HepG2 (cell line): Measurements from ENCODE around the gene CLEC3A. TPM values are rescaled to one million over a fixed set of nuclear protein-coding genes. Genes with fewer than 3 reads are reported as not detected.

Experiments used
- GATAD2A ChIP-seq: IDR thresholded peaks from 2 replicates; pipeline ENCODE4 v1.6.1; 2016
- HNF4A ChIP-seq: sonication (generic); formaldehyde crosslinking; IDR thresholded peaks from 2 replicates; pipeline ENCODE4 v1.4.0; 2020; ENCODE audit warnings: missing genetic modification reagents
- MBNL3 ChIP-seq: fragments of 250-450 bp; sonication (Bioruptor Pico); conservative IDR thresholded peaks from 2 replicates; pipeline ENCODE4 v1.8.0; 2022; ENCODE audit warnings: mild to moderate bottlenecking, inconsistent platforms
- MED8 ChIP-seq: sonication (generic); formaldehyde crosslinking; IDR thresholded peaks from 2 replicates; pipeline ENCODE4 v1.8.1; 2023; ENCODE audit warnings: mild to moderate bottlenecking, missing genetic modification reagents; ENCODE audit not compliant: insufficient replicate concordance
- PHB2 ChIP-seq: fragments of 450-650 bp; IDR thresholded peaks from 2 replicates; pipeline ENCODE4 v1.6.1; 2018; ENCODE audit not compliant: partially characterized antibody
- RFX1 ChIP-seq: fragments of 450-650 bp; IDR thresholded peaks from 2 replicates; pipeline ENCODE4 v1.6.1; 2017
- SNAPC5 ChIP-seq: sonication (generic); formaldehyde crosslinking; IDR thresholded peaks from 2 replicates; pipeline ENCODE4 v1.8.1; 2023; ENCODE audit warnings: mild to moderate bottlenecking, missing genetic modification reagents, borderline replicate concordance
- STAG1 ChIP-seq: sonication (generic); formaldehyde crosslinking; IDR thresholded peaks from 2 replicates; pipeline ENCODE4 v1.4.0; 2020; ENCODE audit warnings: missing genetic modification reagents
- U2AF1 ChIP-seq: fragments of 200-400 bp; formaldehyde crosslinking; optimal IDR thresholded peaks from 2 replicates; pipeline ENCODE3; 2017; ENCODE audit warnings: mild to moderate bottlenecking, low read depth, low read length
- UBTF ChIP-seq: sonication (generic); formaldehyde crosslinking; IDR thresholded peaks from 2 replicates; pipeline ENCODE4 v1.4.0; 2020; ENCODE audit warnings: mild to moderate bottlenecking, missing genetic modification reagents
- ZNF432 ChIP-seq: sonication (generic); formaldehyde crosslinking; IDR thresholded peaks from 2 replicates; pipeline ENCODE4 v1.5.0; 2020; ENCODE audit warnings: missing genetic modification reagents, mild to moderate bottlenecking, borderline replicate concordance
- ZNF678 ChIP-seq: sonication (generic); formaldehyde crosslinking; IDR thresholded peaks from 2 replicates; pipeline ENCODE4 v1.4.0; 2020; ENCODE audit warnings: mild to moderate bottlenecking, missing genetic modification reagents
- ZNF713 ChIP-seq: sonication (generic); formaldehyde crosslinking; IDR thresholded peaks from 2 replicates; pipeline ENCODE4 v1.4.0; 2020; ENCODE audit warnings: mild to moderate bottlenecking, missing genetic modification reagents
- ZNF766 ChIP-seq: sonication (generic); formaldehyde crosslinking; IDR thresholded peaks from 2 replicates; pipeline ENCODE4 v1.5.0; 2020; ENCODE audit warnings: missing genetic modification reagents, borderline replicate concordance
- ZNF816 ChIP-seq: sonication (generic); formaldehyde crosslinking; IDR thresholded peaks from 2 replicates; pipeline ENCODE4 v1.8.0; 2022; ENCODE audit warnings: missing genetic modification reagents, mild to moderate bottlenecking, borderline replicate concordance
- ZSCAN20 ChIP-seq: sonication (generic); formaldehyde crosslinking; IDR thresholded peaks from 2 replicates; pipeline ENCODE4 v1.4.0; 2020; ENCODE audit warnings: missing genetic modification reagents, mild to moderate bottlenecking, borderline replicate concordance
- ZSCAN31 ChIP-seq: sonication (generic); formaldehyde crosslinking; IDR thresholded peaks from 2 replicates; pipeline ENCODE4 v1.5.0; 2020; ENCODE audit warnings: low read depth, mild to moderate bottlenecking, missing genetic modification reagents
- polyA plus RNA-seq, 8 experiments: library from polyadenylated mRNA; depleted of rRNA in 3 of 8; stranded (reverse) in 7 of 8; unstranded in 1 of 8; fragments of >200 nt; fragmentation: Illumina TruSeq in 4 of 8; extraction: Trizol in 4 of 8; gene quantifications; 2 replicates each; pipeline versions ENCODE4 v1.2.1 to v1.2.3, GENCODE V29; 2011 to 2016; ENCODE audit warnings: low read depth in 4 of 8, missing spikeins in 1 of 8, mixed read lengths in 1 of 8; ENCODE audit not compliant: insufficient read depth in 1 of 8
- total RNA-seq, 5 experiments: library from RNA; depleted of rRNA; stranded (reverse); fragments of >200 nt; fragmentation: Illumina TruSeq; extraction: Trizol; gene quantifications; 2 replicates each; pipeline ENCODE4 v1.2.3, GENCODE V29; 2016; ENCODE audit warnings: low read depth in 1 of 5
- TF ChIP-seq, protein P1 (sequence below): sonication (generic); formaldehyde crosslinking; IDR thresholded peaks from 2 replicates; pipeline ENCODE4 v1.4.0; 2020; ENCODE audit warnings: missing genetic modification reagents, borderline replicate concordance
- TF ChIP-seq, protein P2 (sequence below): sonication (generic); formaldehyde crosslinking; IDR thresholded peaks from 2 replicates; pipeline ENCODE4 v1.4.0; 2020; ENCODE audit warnings: missing genetic modification reagents, borderline replicate concordance
- TF ChIP-seq, protein P3 (sequence below): sonication (generic); formaldehyde crosslinking; IDR thresholded peaks from 2 replicates; pipeline ENCODE4 v1.5.0; 2020; ENCODE audit warnings: missing genetic modification reagents

CLEC3A gene
- total and polyA plus RNA-seq, 2 of the 13 experiments (the other 11 are each of a cell fraction or from before 2014, with no cell fraction given): not detected

DNA sequence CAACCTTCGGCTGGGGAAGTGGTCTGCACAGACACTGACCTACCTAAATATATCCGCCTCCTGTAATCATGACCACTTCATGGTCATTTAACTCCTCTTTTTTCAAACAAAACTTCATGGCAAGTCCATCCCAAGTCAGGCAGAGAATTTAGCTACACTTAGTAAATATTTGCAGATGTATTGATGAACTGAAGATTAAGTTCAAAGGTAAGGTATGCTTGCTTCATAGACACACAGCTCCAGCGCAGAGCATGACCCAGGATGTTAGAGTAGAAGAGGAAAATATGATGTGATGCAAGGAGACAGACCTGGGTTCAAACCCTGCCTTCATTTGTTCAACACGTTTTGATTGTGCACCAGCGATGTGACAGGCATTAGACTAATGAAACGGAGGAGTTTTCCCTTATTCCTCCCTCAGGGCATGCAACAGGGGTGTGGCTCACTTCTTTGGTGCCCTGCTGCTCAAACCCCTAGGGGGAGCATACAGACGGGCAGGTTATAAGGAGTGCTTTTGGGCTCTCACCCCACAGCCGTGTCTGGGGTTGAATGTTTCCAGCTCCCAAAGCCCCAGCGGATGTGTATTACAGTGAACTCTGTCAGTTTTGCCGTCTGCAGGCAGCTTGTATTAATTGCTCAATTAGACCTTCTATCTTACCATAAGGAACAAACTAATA lies 23.9 kb upstream of the CLEC3A start (continued):
- TF ChIP-seq, protein P1, sequence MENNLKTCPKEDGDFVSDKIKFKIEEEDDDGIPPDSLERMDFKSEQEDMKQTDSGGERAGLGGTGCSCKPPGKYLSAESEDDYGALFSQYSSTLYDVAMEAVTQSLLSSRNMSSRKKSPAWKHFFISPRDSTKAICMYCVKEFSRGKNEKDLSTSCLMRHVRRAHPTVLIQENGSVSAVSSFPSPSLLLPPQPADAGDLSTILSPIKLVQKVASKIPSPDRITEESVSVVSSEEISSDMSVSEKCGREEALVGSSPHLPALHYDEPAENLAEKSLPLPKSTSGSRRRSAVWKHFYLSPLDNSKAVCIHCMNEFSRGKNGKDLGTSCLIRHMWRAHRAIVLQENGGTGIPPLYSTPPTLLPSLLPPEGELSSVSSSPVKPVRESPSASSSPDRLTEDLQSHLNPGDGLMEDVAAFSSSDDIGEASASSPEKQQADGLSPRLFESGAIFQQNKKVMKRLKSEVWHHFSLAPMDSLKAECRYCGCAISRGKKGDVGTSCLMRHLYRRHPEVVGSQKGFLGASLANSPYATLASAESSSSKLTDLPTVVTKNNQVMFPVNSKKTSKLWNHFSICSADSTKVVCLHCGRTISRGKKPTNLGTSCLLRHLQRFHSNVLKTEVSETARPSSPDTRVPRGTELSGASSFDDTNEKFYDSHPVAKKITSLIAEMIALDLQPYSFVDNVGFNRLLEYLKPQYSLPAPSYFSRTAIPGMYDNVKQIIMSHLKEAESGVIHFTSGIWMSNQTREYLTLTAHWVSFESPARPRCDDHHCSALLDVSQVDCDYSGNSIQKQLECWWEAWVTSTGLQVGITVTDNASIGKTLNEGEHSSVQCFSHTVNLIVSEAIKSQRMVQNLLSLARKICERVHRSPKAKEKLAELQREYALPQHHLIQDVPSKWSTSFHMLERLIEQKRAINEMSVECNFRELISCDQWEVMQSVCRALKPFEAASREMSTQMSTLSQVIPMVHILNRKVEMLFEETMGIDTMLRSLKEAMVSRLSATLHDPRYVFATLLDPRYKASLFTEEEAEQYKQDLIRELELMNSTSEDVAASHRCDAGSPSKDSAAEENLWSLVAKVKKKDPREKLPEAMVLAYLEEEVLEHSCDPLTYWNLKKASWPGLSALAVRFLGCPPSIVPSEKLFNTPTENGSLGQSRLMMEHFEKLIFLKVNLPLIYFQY (CRISPR knock-in tag): no peak
- TF ChIP-seq ZNF766 (no peak), GATAD2A (peak; percentile 74), U2AF1 (no peak), ZSCAN20 (CRISPR knock-in tag) (no peak), SNAPC5 (CRISPR knock-in tag) (no peak), ZNF816 (CRISPR knock-in tag) (no peak), HNF4A (peak; percentile 84), MED8 (no peak), MBNL3 (CRISPR knock-in tag) (no peak), STAG1 (CRISPR knock-in tag) (no peak), RFX1 (no peak), ZNF713 (CRISPR knock-in tag) (no peak), ZSCAN31 (CRISPR knock-in tag) (no peak), UBTF (CRISPR knock-in tag) (no peak), PHB2 (no peak), ZNF678 (CRISPR knock-in tag) (no peak), ZNF432 (CRISPR knock-in tag) (no peak)
- TF ChIP-seq, protein P2, sequence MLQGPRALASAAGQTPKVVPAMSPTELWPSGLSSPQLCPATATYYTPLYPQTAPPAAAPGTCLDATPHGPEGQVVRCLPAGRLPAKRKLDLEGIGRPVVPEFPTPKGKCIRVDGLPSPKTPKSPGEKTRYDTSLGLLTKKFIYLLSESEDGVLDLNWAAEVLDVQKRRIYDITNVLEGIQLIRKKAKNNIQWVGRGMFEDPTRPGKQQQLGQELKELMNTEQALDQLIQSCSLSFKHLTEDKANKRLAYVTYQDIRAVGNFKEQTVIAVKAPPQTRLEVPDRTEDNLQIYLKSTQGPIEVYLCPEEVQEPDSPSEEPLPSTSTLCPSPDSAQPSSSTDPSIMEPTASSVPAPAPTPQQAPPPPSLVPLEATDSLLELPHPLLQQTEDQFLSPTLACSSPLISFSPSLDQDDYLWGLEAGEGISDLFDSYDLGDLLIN (CRISPR knock-in tag): no peak
- TF ChIP-seq, protein P3, sequence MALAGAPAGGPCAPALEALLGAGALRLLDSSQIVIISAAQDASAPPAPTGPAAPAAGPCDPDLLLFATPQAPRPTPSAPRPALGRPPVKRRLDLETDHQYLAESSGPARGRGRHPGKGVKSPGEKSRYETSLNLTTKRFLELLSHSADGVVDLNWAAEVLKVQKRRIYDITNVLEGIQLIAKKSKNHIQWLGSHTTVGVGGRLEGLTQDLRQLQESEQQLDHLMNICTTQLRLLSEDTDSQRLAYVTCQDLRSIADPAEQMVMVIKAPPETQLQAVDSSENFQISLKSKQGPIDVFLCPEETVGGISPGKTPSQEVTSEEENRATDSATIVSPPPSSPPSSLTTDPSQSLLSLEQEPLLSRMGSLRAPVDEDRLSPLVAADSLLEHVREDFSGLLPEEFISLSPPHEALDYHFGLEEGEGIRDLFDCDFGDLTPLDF: no peak
